Kidney epithelial cell (primary cell): ENCODE measurements around the gene SENP2. TPM values are rescaled to one million over a fixed set of nuclear protein-coding genes. Genes with fewer than 3 reads are reported as not detected.

Experiments used
- DNase-seq: peaks from one replicate; pipeline ENCODE4 v3.0.0-alpha.2; 2010; ENCODE audit warnings: low read depth
- H3K27me3 ChIP-seq: 2 replicates; pipeline ENCODE4 v1.6.0; 2011; ENCODE audit warnings: low read length; ENCODE audit not compliant: control insufficient read depth, insufficient read depth
- H3K36me3 ChIP-seq: 2 replicates; pipeline ENCODE4 v1.5.1; 2011; ENCODE audit warnings: low read length; ENCODE audit not compliant: control insufficient read depth, insufficient read depth
- H3K4me3 ChIP-seq: 2 replicates; pipeline ENCODE4 v1.5.1; 2011; ENCODE audit warnings: low read depth, mild to moderate bottlenecking, control low read depth, low read length
- total RNA-seq: library from RNA; depleted of rRNA; stranded (reverse); fragments of >200 nt; gene quantifications from 2 replicates; pipeline ENCODE4 v1.2.3, GENCODE V29; 2015
- TF ChIP-seq, protein P1 (sequence below): IDR thresholded peaks from 2 replicates; pipeline ENCODE4 v1.5.1; 2011; ENCODE audit warnings: mild to moderate bottlenecking, moderate library complexity, low read length, control low read depth, inconsistent platforms; ENCODE audit not compliant: insufficient read depth, poor library complexity, severe bottlenecking

SENP2 gene
- total RNA-seq, 1 donor from 2014 or later, result 22.3 TPM

DNA sequence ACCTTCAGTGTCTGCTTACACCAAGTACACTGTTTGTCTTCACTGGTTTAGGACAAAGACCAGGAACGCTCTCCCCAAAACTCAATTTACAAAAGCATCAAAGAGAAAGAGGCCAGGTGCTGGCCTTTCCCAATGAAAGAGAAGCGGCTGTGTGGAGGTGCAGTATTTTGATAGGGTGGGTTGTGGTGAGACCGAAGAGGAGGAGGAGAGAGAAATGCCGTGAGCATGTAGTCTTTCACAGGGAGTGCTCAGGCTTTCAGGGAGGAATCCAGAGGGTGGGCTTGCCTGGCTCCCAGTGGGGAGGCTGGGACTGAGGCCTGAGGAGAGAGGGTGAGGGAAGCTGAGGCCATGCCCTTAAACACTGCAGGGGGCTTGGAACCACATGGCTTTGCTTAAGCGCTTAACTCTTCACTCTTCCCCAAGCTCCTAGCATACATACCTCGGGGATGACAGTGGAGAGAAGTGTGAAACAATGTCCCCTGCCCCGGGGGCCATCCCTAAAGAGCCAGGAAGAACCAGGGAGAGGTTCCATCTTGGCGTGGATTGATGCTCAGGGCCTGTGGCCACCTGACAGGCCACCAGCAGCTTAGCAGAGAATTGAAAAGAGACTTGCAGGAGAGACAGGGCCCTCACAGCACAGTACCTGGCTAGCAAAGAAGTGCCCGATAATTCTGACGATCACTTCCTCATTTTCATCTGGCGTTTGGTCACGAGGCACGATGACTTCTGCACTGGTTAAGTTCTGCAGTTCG is 60.5 kb downstream of the SENP2 start:
- H3K4me3 ChIP-seq, result no peak overlapping the region
- TF ChIP-seq, protein P1, sequence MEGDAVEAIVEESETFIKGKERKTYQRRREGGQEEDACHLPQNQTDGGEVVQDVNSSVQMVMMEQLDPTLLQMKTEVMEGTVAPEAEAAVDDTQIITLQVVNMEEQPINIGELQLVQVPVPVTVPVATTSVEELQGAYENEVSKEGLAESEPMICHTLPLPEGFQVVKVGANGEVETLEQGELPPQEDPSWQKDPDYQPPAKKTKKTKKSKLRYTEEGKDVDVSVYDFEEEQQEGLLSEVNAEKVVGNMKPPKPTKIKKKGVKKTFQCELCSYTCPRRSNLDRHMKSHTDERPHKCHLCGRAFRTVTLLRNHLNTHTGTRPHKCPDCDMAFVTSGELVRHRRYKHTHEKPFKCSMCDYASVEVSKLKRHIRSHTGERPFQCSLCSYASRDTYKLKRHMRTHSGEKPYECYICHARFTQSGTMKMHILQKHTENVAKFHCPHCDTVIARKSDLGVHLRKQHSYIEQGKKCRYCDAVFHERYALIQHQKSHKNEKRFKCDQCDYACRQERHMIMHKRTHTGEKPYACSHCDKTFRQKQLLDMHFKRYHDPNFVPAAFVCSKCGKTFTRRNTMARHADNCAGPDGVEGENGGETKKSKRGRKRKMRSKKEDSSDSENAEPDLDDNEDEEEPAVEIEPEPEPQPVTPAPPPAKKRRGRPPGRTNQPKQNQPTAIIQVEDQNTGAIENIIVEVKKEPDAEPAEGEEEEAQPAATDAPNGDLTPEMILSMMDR, result no peak
- H3K27me3 ChIP-seq, result no peaks in the 10 kb centered on the region
- H3K36me3 ChIP-seq, result no peaks in the 10 kb centered on the region
- DNase-seq, result no peak

DNA sequence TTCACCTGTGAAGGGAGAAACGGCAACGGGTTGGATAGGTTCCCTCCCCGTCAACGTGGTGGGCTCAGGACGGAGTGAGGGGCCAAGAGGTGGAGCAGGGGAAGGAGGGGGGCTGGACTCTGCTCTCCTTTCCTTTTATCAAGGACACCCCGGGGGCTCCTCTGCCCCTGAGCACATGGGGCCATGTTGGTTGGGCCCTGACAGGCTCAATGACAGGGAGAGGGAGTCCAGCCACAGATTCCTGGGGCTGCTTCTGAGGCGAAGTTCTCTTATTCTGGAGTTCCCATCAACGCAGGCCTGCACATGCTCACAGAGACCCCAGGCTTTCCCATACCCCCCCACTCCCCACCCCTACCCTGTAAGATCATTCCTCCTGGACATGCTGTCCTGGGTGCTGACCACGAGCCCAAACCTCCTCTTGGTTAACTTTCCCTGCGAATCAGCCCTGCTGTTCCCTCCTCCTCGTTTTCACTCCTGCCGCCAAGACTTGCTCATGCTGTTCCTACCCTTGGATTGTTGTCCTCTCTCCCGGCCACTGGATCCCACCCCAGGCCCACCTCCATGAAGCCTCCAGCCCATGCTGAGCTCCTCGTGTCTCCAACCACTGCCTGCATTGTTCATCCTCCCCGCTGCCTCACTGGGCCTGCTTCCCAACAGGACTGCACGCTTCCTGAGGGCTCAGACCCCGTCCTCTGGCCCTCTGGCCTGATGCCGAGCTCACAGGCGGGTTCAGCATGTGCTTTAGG is 61.2 kb downstream of the SENP2 start:
- H3K27me3 ChIP-seq, result no peaks in the 10 kb centered on the region
- TF ChIP-seq, protein P1, result no peak
- peaks cover 3% of the 10 kb centered on the region for H3K36me3 ChIP-seq
- DNase-seq, result no peak
- H3K4me3 ChIP-seq, result no peak overlapping the region

DNA sequence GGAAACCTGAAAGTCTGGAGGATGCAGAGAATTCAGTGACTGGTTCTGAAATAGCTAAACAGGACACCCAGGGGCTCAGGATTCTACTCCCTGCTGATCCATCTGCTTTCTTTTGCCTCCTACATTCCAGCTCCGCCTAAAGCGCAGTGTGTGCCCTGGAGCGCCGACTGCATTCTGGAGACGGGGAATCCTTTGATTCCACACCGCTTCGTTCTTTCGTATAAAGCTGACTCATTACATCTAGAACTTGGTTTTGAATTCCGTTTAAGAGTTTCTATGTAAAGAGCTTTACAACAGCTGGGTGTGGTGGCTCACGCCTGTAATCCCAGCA is 61.8 kb downstream of the SENP2 start:
- H3K36me3 ChIP-seq, result peaks cover 6% of the 10 kb centered on the region
- TF ChIP-seq, protein P1, result no peak

DNA sequence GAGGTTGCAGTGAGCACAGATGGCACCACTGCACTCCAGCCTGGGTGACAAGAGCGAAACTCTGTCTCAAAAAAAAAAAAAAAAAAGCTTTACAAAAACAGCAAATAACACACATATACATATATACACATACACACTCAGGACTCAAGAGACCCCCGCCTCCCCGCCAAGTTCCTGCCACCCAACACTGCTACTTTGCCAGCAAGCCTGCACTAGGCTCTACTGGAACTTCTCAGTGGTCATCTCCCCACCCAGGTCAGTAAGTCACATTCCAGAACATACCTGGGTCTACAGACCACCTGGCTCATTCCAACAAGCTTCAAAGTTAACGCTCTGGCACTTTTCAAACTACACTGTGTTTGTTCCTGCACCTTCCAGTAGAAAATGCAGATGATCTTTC is 62.3 kb downstream of the SENP2 start:
- no peak for DNase-seq
- H3K4me3 ChIP-seq, result no peak overlapping the region
- no peaks in the 10 kb centered on the region for H3K27me3 ChIP-seq
- H3K36me3 ChIP-seq, result peaks cover 6% of the 10 kb centered on the region
- TF ChIP-seq, protein P1, result no peak

More for the DNA sequence above, 61.8 kb downstream of the SENP2 start:
- DNase-seq, result no peak
- Histone ChIP-seq H3K4me3 (no peak overlapping the region), H3K27me3 (no peaks in the 10 kb centered on the region)

DNA sequence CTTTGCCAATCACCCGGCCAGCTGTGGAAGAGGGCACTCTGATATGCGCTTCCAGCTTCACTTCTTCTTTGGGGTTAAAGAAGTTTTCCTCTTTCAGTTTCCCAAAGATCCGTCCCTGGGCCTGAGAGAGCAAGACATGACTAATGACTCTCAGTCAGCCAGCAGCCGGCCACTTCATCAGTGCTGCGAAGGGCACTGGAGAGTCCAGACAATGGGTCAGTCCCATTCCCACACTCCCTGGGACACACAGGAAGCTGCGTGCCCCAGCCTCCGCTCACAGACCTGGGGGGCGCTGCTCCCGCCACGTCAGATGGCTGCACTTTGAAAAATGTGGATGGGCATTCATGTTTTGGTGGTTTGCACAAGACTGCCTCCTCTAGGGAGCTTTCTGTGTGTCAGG is 63.3 kb downstream of the SENP2 start:
- no peak for DNase-seq
- TF ChIP-seq, protein P1, result no peak
- no peak overlapping the region for H3K4me3 ChIP-seq
- H3K27me3 ChIP-seq, result no peaks in the 10 kb centered on the region
- peaks cover 7% of the 10 kb centered on the region for H3K36me3 ChIP-seq
